GM12872 (cell line): ENCODE measurements around the gene SNAPC1.

Source experiments
- TF ChIP-seq, protein P1 (sequence below): IDR thresholded peaks from 3 replicates; pipeline ENCODE4 v1.5.1; 2011; ENCODE audit warnings: low read depth, mild to moderate bottlenecking, low read length, moderate library complexity; ENCODE audit not compliant: insufficient read depth

SNAPC1 gene

DNA sequence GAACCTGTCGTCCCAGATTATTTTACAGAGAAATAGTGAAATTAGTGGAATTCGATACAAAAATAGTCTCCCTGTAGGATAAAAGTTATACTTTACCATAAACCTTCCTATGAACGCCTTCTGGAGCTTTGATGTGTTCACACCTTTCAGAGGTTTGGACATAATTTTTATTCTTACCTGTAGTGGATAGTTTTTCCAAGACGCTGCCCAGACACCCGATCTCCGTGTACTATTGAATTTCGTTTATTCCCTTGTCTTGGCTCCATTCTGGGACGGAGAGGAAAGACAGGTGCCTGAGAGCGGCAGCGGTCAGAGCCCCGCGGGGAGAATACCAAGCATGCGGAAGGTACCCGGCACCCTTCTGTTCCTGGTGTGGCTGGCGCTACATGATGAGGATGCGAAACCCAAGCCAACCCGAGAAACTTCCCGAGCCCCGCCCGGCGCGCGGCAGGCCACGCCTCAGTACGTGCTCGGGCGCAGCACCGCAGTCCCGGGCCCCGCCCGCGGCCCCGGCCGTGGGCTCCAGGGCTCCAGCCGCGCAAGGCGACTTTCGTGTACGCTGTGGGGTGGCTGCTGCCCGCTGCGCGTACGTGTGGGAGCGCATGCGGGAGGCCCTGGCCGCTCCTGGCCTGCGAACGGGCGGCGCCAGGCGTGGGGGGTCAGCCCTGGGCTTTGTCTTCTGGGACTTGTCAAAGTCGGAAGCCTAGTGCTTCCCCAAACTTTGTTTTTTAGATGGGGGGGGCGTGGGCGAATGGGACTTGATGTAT lies 11.3 kb upstream of the SNAPC1 start:
- TF ChIP-seq, protein P1, sequence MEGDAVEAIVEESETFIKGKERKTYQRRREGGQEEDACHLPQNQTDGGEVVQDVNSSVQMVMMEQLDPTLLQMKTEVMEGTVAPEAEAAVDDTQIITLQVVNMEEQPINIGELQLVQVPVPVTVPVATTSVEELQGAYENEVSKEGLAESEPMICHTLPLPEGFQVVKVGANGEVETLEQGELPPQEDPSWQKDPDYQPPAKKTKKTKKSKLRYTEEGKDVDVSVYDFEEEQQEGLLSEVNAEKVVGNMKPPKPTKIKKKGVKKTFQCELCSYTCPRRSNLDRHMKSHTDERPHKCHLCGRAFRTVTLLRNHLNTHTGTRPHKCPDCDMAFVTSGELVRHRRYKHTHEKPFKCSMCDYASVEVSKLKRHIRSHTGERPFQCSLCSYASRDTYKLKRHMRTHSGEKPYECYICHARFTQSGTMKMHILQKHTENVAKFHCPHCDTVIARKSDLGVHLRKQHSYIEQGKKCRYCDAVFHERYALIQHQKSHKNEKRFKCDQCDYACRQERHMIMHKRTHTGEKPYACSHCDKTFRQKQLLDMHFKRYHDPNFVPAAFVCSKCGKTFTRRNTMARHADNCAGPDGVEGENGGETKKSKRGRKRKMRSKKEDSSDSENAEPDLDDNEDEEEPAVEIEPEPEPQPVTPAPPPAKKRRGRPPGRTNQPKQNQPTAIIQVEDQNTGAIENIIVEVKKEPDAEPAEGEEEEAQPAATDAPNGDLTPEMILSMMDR, result no peak

DNA sequence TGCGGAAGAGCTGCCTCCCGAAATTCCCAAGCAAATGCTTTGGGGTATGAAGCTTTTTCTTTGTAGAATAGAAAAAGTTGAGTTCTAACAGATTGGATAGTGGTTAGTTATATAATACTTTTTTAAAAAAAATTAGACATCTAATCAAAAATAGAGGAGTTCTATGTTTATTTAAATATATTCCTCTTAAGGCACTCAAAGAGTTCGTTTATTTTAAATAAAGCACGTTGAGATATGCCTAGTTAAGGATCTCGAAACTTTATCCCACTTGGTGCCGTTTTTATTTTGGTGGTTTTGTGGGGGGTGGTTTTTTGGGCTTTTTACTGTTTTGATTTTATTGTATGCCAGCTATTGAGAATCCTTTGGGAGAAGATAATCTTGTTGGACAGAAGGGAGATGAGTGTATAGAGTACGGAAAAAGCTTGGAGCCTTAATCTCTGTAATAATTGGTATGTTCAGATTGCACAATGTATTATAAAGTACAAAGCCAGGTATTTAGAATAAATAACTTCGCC lies 10.7 kb upstream of the SNAPC1 start:
- TF ChIP-seq, protein P1, result no peak

DNA sequence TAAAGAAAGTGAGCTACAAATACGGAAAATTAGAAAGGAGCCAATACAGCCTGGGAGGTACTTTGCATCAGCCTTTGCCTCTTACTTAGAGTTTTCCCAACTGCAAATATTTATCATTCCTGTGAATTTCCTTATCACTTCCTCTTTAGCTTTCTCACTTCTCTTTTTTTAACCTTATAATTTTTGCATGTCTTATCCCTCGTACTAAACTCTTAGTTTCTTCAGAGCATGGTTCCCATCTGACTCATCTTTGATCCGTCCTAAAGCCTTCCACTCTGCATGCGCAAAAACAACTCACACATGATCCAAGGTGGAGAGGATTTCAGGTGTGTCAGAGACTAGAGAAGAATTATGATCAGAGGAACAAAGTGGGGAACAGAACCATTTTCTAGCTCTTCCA lies 9.6 kb upstream of the SNAPC1 start:
- TF ChIP-seq, protein P1, result no peak

DNA sequence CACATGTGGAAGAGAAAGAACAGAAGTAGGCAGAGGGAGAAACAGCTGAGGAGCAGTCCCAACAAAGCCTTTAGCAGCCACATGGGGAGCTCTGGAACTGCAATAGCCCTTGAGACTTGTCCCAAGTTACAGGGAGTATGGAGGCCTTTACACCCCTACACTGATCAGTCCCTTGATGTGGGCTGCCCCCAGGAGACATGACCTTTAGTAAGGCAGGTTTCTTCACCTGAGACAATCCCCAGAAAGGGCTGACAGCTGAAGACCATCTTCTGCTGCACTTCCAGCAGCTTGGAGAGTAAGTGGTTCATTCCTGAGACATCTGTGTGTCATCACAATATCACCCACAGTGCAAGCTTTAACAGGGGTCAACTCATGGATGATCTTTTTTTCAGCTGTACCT lies 8.6 kb upstream of the SNAPC1 start:
- TF ChIP-seq, protein P1, result peak; percentile 30; the same call in 1 of the 3 replicates

DNA sequence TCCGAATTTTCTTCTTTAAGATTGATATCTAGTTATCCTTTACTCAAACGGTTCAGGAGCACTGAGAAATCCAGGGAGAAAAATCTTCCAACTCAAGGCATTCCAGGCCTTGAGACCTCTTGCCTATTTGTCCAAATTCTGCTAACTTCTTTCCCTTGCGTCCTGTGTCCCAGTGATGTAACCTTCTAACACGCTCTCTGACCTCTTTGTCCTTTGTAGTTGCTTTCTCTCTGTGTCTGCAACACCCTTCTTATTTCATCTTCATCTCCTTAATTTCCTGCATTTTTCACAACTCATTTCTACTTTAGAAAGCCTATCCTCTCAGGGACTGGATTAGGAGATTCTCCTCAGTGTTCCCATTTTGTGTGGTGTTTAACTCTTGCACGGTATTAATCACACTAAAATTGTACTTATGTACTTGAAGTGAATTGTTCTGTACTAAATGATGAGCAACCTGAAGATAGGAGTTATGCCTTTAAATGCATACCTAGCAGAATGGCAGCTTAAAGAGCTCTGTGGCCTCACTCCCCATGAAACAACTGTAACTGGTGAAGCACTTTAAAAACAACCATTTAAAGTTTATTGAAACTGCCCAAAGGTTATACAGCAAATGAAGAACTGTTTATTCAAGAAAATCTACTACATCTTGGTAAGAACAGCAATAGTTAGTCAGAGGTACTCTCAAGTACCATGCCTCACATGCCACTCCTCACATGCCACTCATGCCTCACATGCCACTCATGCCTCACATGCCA lies 7.4 kb upstream of the SNAPC1 start:
- TF ChIP-seq, protein P1, result no peak

DNA sequence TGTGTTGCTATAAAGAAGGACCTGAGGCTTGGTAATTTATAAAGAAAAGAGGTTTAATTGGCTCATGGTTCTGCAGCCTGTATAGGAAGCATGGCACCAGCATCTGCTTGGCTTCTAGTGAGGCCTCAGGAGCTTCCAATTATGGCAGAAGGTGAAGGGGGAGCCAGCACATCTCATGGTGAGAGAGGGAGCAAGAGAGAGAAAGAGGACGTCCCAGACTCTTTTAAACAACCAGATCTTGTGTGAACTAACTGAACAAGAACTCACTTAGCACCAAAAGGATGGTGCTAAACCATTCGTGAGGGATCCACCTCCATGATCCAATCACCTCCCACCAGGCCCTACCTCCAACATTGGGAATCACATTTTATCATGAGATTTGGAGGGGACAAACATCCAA lies 6.1 kb upstream of the SNAPC1 start:
- TF ChIP-seq, protein P1, result no peak

DNA sequence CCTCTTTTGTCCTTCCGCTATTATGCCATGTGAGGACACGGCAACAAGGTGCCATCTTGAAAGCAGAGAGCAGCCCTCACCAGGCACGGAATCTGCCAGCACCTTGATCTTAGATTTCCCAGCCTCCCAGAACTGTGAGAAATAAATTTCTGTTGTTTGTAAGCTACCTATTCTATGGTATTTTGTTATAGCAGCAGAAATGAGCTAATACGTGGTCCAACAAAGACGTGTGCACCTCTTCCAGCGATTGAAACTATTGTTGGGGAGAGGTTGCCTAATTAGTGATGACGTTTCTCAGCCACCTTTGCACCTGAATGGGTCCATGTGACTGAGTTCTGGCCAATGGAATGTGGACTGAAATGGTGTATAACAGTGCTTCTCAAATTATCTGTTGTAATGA lies 2.3 kb upstream of the SNAPC1 start:
- TF ChIP-seq, protein P1, result no peak
